ENCODE results near the gene ACVR2A.

The ACVR2A gene

DNA sequence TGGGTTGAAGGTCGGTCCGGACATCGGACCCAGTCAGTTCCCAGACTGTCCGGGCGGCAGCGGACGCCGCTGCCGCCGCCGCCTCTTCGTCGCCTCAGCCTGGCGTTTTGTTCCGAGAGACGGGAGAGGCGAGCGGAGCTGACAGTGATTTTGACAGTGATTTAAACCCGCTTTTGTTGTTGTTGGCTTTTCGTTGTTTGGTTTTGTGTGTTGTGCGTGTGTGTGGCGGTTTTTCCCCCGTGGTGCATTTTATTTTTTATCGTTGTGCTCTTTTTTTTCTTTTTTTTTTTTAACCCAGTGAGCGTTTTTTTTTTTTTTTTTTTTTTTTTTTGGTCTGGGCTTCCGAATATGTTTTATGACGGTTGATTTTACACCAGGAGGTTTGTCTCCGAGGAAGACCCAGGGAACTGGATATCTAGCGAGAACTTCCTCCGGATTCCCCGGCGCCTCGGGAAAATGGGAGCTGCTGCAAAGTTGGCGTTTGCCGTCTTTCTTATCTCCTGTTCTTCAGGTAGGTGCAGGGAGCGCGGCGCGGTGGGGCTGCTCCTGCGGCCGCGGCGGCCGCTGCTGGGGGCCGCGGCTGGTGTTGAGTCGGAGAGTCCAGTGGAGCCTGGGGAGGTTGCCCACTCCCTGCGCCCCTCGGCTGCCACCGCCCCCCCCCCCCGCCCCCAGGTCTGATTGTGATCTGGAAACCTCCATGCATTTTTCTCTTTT is at the start of gene ACVR2A:
ACVR2A (plus strand) TSS at position 333 of the 714 bp plus-strand sequence; CDS start at position 457, 124 bp downstream.
- DNase-seq: peak; percentile 39

DNA sequence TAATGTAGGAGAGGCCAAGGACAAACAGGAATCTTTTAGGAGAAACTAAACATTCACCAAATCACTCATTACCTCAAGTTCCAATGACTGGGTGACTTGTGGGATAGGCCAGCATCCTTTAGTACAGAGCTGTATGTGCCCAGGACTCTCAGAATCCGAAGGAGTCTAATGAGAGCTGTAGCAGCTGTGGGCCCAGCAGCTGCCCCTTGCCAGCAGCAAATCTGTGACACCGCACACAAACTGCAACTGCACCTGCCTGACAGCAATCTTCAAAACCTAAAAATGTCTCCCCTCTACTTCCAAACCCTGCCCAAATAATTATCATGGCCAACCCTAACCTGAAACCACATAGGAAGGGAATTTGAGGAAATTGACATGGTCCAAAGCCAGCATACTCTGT is 44.5 kb upstream of the ACVR2A start:
- no peak for DNase-seq

DNA sequence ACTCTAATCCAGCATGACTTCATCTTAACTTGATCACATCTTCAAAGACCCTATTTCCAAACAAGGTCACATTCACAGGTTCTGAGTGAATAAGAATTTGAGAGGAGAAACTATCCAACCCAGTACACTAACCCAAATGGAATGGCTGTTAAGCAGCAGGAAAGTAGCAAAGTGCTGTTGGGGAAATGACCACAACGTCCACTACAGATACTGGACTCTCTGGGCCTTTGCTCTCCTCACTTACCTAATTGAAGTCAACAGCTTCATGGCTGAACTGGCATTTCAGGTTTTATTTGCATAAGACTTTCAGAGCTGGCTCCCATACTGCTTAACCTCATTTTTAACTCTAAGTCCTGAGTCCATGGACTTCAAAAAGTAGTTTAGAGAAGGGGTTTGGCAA is 38.0 kb upstream of the ACVR2A start:
- DNase-seq: no peak

DNA sequence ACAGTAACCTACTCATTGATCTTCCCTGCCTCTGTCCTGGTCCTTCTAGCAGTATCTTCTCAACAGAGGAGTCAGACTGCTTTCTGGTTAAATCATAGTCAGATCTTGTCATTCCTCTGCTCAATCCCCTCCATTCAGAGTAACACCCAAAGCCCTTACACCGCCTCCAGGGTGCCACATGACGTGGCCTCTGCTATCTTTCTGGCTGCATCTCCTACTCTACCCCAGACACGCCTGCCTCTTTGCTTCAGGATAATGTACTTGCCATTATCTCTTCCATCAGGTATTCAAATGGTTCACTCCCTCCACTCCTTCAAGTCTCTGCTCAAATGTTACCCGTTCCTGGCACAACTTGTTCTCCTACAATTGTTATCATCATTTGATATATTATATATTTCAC is 36.3 kb upstream of the ACVR2A start:
- DNase-seq: no peak

DNA sequence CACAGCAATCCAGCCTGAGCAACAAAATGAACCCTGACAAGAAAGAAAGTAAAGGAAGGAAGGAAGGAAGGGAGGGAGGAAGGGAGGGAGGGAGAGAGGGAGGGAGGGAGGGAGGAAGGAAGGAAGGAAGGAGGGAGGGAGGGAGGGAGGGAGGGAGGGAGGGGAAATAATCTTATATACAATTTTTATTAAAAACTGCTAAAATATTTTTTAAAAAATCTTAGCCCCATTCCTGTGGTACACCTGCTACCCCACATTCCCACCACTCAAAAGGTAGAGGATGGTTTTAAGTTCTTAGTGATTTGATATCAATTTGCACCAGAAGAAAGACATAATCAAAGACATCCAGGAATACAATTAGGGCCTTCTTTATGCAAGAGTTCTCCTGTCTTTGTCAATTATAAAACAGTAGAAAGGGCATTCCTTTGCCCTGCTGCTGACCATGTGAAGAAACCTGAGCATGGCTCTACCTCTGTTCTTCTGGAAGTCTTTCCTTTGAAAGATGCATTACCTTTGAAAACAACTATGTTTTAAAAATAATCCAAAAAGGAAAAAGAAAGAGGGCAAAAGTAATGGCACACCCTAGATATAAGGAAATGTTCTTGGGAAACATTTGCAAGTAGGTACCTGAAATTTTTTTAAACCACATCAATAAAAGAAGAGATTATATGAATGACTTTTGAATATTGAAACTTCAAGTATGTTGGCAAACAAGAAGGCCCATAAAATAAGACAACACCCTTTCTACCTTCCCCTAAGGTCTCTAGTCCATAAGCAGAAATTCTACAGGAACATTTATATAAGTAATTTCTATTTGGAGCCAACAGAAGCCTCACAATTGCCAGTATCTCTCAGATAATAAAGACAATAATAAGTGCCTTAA is 33.7 kb upstream of the ACVR2A start:
- DNase-seq: no peak

DNA sequence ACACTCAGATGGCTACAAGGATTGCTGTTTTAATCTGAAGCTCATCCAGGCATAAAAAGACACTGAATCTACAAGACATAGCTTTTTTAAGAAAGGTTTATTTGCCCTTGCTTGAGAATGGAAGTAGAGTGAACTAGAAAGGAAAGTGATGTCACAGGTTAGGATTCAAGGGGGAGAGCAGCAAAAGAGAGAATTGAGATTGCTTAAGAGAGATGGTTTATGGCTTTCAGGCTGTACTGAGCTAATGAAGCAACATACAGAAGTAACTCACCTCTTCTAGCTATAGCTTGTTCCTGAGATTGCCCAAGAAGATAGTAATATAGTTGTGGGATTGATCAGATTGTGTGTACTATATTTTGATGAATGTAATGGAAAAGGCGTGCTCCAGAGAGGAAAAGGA is 26.1 kb upstream of the ACVR2A start:
- no peak for DNase-seq

DNA sequence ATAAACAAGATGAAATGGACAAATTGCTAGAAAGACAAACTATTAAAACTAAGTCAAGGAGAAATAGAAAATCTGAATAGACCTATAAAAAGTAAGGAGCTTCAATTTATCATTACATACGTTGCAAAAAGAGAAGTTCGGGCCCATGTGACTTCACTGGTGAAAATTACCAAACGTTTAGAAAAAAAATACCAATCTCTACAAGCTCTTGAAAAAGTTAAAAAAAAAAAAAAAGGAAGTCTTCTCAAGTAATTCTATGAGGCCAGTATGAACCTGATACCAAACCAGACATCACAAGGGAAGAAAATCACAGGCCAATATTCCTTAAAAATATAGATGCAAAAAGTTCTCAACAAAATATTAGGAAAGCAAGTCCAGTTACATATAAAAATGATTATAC is 20.2 kb upstream of the ACVR2A start:
- no peak for DNase-seq

DNA sequence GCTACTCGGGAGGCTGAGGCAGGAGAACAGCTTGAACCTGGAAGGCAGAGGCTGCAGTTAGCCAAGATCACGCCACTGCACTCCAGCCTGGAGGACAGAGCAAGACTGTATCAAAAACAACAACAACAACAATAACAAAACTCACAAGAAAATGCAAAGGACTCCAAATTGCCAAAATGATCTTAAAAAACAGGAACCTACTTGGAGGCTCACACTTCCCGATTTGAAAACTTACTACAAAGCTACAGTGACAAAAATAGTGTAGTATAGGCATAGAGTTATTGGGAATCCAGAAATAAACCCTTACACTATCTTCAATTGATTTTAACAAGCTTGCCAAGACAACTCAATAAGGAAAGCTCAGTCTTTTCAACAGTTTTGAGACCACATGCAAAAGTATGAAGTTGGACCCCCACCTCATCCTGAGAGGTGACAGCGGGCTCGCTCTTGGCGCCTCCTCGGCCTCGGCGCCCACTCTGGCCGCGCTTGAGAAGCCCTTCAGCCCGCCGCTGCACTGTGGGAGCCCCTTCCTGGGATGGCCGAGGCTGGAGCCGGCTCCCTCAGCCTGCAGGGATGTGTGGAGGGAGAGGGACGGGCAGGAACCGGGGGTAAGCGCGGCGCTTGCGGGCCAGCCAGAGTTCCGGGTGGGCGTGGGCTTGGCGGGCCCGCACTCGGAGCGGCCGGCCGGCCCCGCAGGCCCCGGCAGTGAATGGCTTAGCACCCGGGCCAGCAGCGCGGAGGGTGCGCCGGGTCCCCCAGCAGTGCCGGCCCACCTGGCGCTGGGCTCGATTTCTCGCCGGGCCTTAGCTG is 18.3 kb upstream of the ACVR2A start:
- DNase-seq: no peak

DNA sequence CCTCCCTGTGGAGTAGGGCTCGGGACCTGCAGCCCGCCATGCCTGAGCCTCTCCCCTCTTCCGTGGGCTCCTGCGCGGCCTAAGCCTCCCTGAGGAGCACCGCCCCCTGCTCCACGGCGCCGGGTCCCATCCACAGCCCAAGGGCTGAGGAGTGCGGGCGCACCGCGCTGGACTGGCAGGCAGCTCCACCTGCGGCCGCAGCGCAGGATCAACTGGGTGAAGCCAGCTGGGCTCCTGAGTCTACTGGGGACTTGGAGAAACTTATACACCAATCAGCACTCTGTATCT is 17.8 kb upstream of the ACVR2A start:
- no peak for DNase-seq

DNA sequence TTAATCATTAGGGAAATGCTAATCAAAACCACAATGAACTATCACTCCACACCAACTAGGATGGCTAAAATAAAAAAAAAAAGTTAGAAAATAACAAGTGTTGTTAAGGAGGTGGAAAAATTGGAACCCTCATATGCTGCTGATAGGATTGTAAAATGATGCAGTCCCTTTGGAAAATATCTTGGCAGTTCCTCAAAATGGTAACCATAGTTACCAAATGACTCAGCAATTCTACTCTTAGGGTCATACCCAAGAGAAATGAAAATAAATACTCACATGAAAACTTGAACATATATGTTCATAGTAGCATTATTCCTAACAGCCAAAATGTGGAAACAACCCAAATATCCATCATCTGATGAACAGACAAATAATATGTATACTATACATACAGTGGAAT is 15.7 kb upstream of the ACVR2A start:
- no peak for DNase-seq

DNA sequence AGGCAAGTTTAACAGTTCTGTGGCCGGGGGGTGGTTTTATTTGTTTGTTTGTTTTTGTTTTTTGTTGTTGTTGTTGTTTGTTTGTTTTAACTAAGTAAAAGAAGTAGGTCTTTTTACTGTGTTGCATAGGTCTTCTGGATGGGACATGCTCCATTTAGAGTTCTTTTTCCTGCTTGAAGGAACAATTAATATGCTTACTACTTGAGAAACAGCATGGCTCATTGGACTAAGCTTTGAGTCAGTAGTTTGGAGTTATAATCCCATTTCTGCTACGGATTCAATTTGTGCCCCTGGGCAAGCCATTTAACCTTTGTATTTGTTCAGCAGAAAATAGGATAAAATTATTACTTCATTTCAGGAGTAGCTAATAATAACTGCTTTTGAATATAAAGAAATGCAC is 8.7 kb upstream of the ACVR2A start:
- no peak for DNase-seq

DNA sequence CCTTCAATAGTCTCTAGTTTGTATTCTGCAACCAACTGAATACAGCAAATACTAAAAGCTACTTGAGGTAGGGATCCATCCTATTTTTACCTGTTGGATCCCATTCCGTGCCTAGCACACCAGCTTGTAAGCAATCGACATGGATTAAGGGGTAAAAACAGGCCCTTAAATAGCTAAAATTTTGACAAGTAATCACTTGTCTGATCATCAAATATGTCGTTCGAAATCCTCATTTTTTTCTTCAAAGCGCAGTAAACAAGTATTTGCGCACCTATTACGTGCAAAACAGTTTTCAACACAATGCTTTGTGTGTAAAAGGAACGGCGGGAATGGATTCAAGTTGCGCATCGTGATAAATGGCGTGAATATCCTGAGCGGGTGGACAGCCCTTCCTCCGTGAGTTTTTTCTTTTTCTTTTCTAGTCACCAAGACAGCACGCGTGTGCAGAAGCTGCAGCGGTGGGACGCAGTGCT is 1.4 kb upstream of the ACVR2A start:
- DNase-seq: no peak

DNA sequence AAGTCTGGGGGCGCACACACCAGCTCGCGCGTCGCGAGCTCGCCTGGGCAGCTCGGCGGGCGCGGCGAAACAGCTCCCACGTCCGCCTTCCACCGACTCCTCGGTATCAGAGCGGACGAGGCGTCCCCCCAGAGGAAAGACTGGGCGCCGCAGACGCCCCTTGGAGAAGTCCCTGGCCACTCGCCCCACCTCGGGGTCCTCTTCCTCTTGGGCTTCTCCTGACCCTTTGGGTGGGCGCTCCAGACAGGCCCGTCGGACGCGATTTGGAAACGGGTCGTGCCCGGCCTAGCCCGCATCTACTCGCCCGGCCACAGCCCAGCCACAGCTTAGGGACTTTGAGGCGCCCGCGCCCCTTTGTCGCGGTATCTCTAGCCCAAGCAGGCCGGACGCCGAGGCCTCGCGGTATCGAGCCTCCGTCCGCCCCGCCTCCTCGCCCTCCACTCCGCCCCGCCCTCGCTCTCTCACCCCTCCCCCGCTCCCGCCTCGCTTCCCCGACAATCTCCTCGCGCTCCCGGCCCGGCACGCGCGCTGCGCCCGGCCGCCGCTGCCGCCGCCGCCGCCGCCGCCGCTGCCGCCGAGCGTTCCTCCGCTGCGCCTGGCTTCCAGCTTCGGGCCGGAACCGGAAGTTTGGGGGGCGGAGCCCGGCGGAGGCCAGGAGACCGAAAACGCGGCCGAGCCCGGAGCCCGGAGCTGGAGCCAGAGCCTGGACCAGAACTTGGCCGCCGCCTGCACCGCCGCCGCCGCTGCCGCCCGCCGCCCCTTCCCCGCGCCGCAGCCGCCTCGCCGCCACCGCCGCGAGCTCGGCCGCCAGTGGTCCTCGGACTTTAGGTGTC is 749 bp upstream of the ACVR2A start:
- DNase-seq: peak; percentile 87

DNA sequence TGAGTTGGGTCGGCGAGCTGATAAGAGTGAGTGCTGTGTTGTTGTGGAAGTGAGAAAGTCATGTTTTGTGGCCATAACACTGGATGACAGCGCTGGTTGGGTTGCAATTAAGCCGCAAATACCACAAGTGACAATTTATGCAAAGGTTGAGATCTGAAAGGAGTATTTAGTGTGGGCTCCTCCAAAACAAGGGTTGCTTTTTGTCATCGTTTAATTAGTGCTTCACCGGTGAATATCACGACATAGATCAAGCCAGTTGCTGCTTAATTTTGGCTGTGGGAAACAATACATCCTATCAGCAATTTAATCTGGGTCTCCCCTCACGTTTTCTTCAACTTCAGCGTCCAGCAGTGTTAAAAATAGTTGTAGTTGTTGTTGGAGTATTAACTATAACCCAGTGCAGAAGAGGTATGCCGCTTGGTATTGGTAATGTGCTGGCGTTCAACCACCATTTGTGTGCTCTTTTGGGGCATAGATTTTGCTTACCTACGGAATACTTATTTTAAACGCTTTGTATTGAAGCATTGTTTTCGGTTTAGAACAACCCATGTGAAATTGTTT is 662 bp downstream of the ACVR2A start:
- peak; percentile 31 for DNase-seq

DNA sequence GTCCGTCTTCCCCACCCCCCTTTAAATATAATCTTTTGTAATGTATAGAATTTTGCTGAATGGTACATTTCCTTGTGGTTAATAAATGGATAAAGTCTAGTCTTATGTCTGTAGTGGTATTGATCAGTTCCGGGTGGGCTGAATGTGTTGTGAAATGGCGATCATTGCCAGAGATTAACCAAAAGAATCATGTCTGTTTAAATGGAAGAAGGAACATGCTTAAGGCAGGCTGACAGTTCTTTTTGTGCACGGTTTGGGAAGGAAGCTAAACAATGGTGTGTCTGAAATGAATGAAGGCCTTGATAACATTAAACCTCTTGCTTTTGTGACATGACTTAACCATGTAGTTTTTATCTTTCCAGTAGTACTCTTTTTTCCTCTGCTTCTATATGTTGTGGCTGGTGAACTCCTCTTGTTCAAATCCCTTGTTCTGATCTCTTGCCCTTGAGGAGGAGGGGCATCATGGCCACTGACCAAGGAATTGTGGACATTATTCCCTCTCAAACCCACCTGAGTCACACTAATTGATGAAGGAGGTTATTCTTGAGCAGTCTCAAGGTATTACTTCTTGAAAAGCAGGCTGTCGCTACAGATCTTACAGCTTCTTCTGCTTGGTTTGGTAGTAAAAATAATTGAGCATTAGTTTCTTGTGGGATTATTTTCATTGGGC is 1.7 kb downstream of the ACVR2A start:
- no peak for DNase-seq

DNA sequence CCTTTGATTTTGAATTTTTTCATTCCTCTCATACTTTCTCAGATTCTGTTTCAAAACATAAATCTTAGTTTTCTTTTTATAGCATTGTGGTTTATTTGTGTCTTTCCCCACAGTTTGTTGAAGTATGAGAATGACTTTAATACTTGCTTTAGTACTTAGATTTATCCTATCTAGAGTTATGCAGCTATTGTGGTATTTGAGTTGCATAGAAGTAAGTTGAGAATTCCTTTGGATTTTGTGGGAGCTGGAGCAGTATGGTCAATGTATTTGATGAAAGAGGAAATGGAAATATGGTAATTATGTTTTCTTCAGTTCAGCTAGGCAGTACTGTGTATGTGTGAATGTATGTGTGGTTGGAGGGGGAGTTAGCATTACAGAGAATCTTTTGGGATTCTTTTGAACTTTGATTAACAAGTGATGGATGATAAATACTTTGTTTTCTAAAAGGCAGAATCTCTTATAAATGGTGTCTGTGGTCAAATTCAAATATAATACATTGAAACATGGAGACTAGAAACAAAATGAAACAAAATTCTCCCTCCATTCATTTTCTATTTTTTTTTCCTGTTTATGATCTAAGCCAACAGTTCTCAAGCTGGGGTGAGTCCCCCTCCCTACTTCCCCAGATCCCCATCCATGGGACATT is 3.0 kb downstream of the ACVR2A start:
- DNase-seq: no peak

DNA sequence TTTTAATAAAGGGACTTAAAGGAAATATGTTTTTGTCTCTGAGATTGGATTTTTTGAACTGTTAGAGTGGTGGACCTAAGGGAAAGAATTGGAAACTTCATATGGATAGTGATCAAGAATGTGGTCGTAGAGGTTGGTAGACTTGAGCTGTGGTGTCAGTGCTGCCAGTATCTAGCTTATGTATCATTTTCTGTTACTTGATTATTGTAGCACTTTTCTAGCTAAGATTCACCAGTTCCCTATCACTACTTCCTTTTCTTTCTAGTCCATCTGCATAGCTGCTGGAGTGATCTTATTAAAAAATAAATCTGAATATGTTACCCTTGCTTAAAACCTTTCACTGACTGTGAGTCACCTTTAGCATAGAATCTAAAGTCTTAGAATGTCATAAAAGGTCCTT is 6.0 kb downstream of the ACVR2A start:
- DNase-seq: no peak

DNA sequence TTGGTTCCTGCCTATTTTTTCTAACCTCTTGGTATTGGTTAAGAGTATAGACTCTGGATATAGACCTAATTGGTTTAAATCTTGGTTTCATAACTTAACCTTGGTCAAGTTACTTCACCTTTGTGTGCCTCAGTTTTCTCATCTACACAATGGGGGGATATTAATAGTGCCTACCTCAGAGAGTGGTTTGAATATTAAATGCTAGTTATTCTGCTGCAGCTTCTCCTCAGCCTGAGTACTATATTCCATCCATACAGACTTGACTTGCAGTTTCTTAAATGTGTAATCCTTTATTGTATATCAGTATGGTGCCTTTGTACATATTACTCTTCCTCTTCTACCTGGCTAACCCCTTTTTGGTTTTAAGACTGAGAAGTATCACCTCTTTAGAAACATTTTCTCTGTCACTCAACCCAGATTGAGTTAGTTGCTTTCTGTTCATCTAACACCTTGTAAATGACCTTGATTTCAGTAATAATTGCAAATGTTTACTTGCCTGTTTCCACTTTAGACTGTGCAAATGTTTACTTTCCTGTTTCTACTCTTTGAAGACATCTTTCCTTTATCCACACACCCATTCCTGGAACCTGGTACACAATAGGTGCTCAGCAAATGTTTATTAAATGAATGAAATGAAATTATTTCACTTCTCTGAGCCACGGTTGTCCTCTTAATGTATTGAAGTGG is 6.6 kb downstream of the ACVR2A start:
- DNase-seq: no peak

DNA sequence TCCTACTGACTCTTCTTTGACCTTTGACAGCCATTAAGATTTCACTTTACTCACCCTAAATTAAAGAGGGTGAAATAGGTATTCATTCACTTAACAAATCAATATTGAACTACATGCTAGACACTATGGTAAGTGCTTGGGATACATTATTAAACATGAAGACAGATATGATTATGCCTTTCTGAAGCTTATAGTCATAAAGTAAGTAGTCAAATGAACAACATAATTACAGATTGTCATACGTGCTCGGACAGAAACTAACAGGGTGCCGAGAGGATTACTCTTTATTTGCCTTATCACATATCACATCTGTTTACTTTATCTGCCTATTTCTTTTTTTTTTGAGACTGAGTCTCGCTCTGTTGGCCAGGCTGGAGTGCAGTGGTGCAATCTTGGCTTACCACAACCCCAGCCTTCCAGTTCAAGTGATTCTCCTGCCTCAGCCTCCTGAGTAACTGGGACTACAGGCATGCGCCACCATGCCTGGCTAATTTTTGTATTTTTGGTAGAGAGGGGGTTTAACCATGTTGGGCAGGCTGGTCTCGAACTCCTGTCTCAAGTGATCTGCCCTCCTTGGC is 9.8 kb downstream of the ACVR2A start:
- no peak for DNase-seq

DNA sequence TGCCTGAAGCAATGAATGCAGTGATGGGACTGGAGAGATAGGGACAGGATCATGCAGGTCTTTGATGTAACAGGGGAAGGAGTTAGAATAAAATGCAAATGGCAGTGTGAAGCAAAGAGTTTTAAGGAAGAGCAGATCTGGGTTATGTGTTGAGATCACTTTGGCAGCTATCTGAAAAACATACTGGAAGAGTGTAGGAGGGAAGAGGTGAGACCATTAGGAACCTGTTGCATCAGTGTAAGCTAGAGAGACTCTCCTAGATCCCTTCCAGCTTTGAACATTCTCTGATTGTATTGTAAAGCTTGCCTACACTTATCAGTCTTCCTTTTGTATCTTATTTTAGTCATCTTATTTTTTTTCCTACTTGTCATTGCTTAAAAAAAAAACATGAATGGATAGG is 10.5 kb downstream of the ACVR2A start:
- no peak for DNase-seq

All from stimulated activated naive CD4-positive, alpha-beta T cell treated with Interleukin-2 at 50 U/mL for 16 hours (primary cell).